Activated T-helper 2 cell treated with anti-CD3 and anti-CD28 coated beads, Interferon-gamma antibody, Interleukin-2, Interleukin-4, amounts not matched to agents 10 μg/mL and 5 μg/mL and 100 μg/mL, durations not matched to agents 14 hours and 24 hours and 36 hours (primary cell): Measurements from ENCODE around the gene TECTB. TPM values are rescaled to one million over a fixed set of nuclear protein-coding genes. Genes with fewer than 3 reads are reported as not detected.

Experiments used
- DNase-seq: peaks from one replicate; pipeline ENCODE4 v3.0.0; 2021; ENCODE audit warnings: low spot score
- H3K27ac Mint-ChIP-seq: one replicate; pipeline ENCODE4 v1.8.0; 2021; ENCODE audit warnings: mixed read lengths
- H3K27me3 Mint-ChIP-seq: one replicate; pipeline ENCODE4 v1.8.0; 2021; ENCODE audit warnings: low read depth, mixed read lengths
- H3K36me3 Mint-ChIP-seq: one replicate; pipeline ENCODE4 v1.8.0; 2021; ENCODE audit warnings: low read depth, mixed read lengths
- H3K4me1 Mint-ChIP-seq: one replicate; pipeline ENCODE4 v1.8.0; 2021; ENCODE audit warnings: low read depth, mixed read lengths
- H3K4me3 Mint-ChIP-seq: one replicate; pipeline ENCODE4 v1.8.0; 2021; ENCODE audit warnings: low read depth, mild to moderate bottlenecking, moderate library complexity, mixed read lengths
- H3K9me3 Mint-ChIP-seq: one replicate; pipeline ENCODE4 v1.8.0; 2021; ENCODE audit warnings: mixed read lengths
- intact Hi-C: fragments of 100-400 bp; cut with micrococcal nuclease; formaldehyde crosslinking; loops from one replicate; pipeline ENCODE4 v1.15.1; 2023
- total RNA-seq: library from RNA; stranded (reverse); gene quantifications from 2 replicates; pipeline ENCODE4 v1.2.3, GENCODE V29; 2022

The TECTB gene
- total RNA-seq, 1 donor from 2014 or later: not detected

- no peak overlapping the region for H3K4me3 Mint-ChIP-seq
- no peak overlapping the region for H3K27ac Mint-ChIP-seq
- no peaks in the 10 kb centered on the region for H3K9me3 Mint-ChIP-seq
These were observed 63.6 kb downstream of the TECTB start for GRCh38 chr10:112346774-112347173.

GRCh38 chr10:112347709-112348671 is 64.8 kb downstream of the TECTB start:
- no peak overlapping the region for H3K27ac Mint-ChIP-seq
- H3K36me3 Mint-ChIP-seq: no peaks in the 10 kb centered on the region
- no peaks in the 10 kb centered on the region for H3K9me3 Mint-ChIP-seq
- no peak for DNase-seq
- intact Hi-C loops: no loop called here
- no peaks in the 10 kb centered on the region for H3K27me3 Mint-ChIP-seq
- H3K4me1 Mint-ChIP-seq: no peaks in the 10 kb centered on the region
- no peak overlapping the region for H3K4me3 Mint-ChIP-seq

More at GRCh38 chr10:112346774-112347173, 63.6 kb downstream of the TECTB start:
- no peak for DNase-seq
- H3K4me1 Mint-ChIP-seq: no peaks in the 10 kb centered on the region
- no peaks in the 10 kb centered on the region for H3K27me3 Mint-ChIP-seq
- H3K36me3 Mint-ChIP-seq: no peaks in the 10 kb centered on the region
- intact Hi-C loops: no loop called here

GRCh38 chr10:112348759-112349158 is 65.6 kb downstream of the TECTB start:
- intact Hi-C loops: no loop called here
- Mint-ChIP-seq H3K4me1 (no peaks in the 10 kb centered on the region), H3K9me3 (no peaks in the 10 kb centered on the region), H3K27me3 (no peaks in the 10 kb centered on the region), H3K4me3 (no peak overlapping the region), H3K27ac (no peak overlapping the region), H3K36me3 (no peaks in the 10 kb centered on the region)
- no peak for DNase-seq

- intact Hi-C loops: no loop called here
- H3K4me3 Mint-ChIP-seq: no peak overlapping the region
These were observed 66.4 kb downstream of the TECTB start for GRCh38 chr10:112349521-112350085.

GRCh38 chr10:112351146-112351545 is 67.9 kb downstream of the TECTB start:
- no peaks in the 10 kb centered on the region for H3K36me3 Mint-ChIP-seq
- no peak for DNase-seq
- no peak overlapping the region for H3K27ac Mint-ChIP-seq
- H3K4me3 Mint-ChIP-seq: no peak overlapping the region
- no peaks in the 10 kb centered on the region for H3K4me1 Mint-ChIP-seq
- no peaks in the 10 kb centered on the region for H3K27me3 Mint-ChIP-seq
- no peaks in the 10 kb centered on the region for H3K9me3 Mint-ChIP-seq
- intact Hi-C loops: no loop called here

More at GRCh38 chr10:112349521-112350085, 66.4 kb downstream of the TECTB start:
- Mint-ChIP-seq H3K27ac (no peak overlapping the region), H3K36me3 (no peaks in the 10 kb centered on the region), H3K27me3 (no peaks in the 10 kb centered on the region), H3K9me3 (no peaks in the 10 kb centered on the region), H3K4me1 (no peaks in the 10 kb centered on the region)
- no peak for DNase-seq

- H3K36me3 Mint-ChIP-seq: no peaks in the 10 kb centered on the region
- no peaks in the 10 kb centered on the region for H3K27me3 Mint-ChIP-seq
- H3K4me3 Mint-ChIP-seq: no peak overlapping the region
- no peak overlapping the region for H3K27ac Mint-ChIP-seq
- DNase-seq: no peak
- no peaks in the 10 kb centered on the region for H3K4me1 Mint-ChIP-seq
- no peaks in the 10 kb centered on the region for H3K9me3 Mint-ChIP-seq
- intact Hi-C loops: no loop called here
These were observed 68.8 kb downstream of the TECTB start for GRCh38 chr10:112352044-112352443.

- Mint-ChIP-seq H3K4me1 (no peaks in the 10 kb centered on the region), H3K36me3 (no peaks in the 10 kb centered on the region), H3K27ac (no peak overlapping the region), H3K9me3 (no peaks in the 10 kb centered on the region), H3K4me3 (no peak overlapping the region), H3K27me3 (no peaks in the 10 kb centered on the region)
- no peak for DNase-seq
- intact Hi-C loops: no loop called here
These were observed 69.8 kb downstream of the TECTB start for GRCh38 chr10:112353046-112353445.

Other genes with a start within 250 kb of the TECTB start
- 7.3 and 7.7 TPM in 2 replicates for gene GPAM, start 99.6 kb upstream of the TECTB start, total RNA-seq
- gene ACSL5, start 90.7 kb downstream of the TECTB start, total RNA-seq: 39.7 and 45.9 TPM in 2 replicates
- 42.9 and 43.2 TPM in 2 replicates for gene ZDHHC6, start 163.5 kb downstream of the TECTB start, total RNA-seq
- 33.6 and 39.5 TPM in 2 replicates for gene VTI1A, start 163.8 kb downstream of the TECTB start, total RNA-seq